ENCODE measurements around the gene OR10C1.

DNA sequence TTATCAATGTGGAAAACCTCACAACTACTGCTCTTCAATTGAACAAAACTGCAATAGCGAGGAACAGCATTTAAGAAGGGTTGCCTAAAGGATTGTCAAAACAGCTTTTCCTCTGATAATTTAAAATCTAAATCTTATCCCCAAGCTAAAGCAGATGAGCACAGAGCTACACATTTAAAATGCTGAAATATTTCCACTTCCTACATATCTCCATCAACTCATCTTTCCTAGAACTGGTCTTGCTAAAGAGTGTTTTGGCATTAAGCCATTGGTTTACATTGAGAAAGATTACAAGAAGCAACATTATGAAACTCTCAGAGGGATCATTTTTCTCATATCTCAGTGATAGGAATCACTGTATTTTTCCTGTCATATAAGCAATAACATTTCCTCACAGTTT is 3.6 kb downstream of the OR10C1 start:
- no peak for TF ChIP-seq RAD21 (IDR thresholded peaks at IDR 0.05; ENCODE audit: low read depth)
- no peak for TF ChIP-seq FOXM1 (IDR thresholded peaks at IDR 0.05; ENCODE audit: borderline replicate concordance, low read depth)
- no peak for TF ChIP-seq NFIC (IDR thresholded peaks at IDR 0.05)
- TF ChIP-seq TCF12 (IDR thresholded peaks at IDR 0.05; ENCODE audit: low read depth), result no peak
- TF ChIP-seq, protein P1, sequence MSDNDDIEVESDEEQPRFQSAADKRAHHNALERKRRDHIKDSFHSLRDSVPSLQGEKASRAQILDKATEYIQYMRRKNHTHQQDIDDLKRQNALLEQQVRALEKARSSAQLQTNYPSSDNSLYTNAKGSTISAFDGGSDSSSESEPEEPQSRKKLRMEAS (IDR thresholded peaks at IDR 0.05), result no peak
- TF ChIP-seq YY1 (IDR thresholded peaks at IDR 0.05; ENCODE audit: low read depth), result no peak
